HuH-7.5 (cell line): ENCODE results near the gene GSG1L2.

Source experiments
- DNase-seq: peaks from one replicate; pipeline ENCODE4 v3.0.0; 2011; ENCODE audit warnings: low spot score

The GSG1L2 gene

DNA sequence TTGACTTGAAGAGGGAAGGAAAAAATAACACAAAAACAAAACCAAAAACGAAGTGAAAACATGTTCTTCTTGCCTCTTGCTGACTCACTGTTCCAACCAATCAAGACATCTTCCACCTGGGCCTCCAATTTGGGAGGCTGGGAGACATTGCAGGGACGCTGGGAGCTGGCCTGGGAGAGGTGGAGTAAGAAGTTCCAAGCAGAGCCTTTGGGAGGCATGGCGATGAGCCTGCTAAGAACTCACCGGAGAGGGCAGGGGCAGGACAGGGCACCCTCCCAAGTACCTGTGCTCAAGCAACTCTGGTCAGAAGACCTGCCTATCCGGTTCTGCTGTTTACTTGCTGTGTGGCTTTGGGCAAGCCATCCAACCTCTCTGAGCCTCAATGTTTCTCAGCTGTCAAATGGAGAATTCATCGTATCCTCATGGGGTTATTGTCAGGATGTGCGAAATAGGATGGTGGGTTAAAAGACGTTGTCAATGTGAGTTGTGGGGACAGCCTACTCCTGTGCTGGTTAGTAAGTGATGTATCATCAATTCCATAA, 3.0 kb upstream of the GSG1L2 start:
- DNase-seq: no peak

DNA sequence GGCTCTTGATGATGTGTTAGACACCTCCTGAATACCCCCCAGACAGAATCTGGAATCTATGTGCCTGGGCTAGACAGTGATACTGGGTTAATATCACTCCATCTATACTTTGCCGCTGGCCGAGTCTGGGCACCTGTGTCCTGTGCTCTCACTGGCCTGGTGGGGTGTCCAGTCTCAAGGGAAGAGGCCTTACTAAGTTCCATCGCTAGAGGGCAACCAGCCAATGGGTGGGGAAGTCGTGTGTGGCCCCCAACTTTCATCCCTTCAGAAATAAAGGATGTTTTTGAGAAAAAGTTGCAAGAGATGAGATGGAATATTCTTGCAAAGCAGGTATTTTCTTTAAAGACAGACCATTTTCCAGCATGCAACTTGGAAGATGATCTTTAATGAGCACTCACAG, 2.2 kb upstream of the GSG1L2 start:
- no peak for DNase-seq

DNA sequence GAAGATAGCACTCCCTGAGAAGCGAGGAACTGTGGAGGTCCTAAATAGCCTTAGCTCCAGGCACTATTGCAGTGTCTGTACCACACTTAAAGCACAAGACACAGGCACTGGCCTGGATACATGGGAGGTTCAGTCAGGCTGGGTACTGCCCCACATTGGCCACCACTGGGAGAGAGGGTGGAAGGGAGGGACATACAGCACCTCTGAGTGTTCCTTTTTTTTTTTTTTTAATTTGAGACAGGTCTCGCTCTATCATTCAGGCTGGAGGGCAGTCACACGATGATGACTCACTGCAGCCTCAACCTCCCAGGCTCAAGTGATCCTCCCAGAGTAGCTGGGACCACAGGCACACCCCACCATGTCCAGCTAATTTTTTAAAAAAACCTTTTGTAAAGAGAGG, 1.4 kb downstream of the GSG1L2 start:
- no peak for DNase-seq

DNA sequence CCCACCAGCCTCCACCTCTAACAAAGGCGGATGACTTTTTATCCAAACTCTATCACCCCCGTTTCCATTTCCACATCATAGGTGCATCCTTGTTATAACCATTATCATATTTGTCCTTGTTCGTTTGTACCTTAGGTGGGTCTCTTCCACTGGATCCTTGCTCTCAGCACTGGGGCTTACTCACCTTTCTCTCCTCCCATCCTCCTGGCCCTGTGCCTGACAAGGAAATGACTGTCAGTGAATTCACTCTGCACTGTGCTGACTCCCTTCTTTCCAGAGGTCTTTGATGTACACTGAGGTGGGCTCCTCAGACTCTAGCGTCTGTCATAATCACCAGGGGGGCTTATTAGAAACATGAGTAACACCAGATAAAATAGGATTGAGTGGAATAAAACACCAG, 3.1 kb downstream of the GSG1L2 start:
- no peak for DNase-seq

DNA sequence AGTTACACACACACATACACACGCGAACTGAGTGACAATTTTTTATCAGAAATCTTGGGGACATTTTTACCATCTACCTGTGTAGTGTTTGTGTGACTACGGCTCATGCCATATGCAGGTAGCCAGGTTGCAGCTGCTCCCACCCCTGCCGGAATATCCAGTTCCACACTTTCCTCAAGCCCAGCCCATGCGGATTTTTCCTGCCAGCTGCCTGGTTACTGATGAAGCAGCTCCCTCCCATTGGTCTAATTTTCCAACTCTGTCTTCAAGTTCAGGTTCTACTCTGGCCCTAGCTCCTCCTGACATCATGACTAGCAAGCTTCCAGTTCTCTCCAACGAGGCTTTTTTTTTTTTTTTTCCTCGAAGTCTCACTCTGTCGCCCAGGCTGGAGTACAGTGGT, 4.8 kb downstream of the GSG1L2 start:
- DNase-seq: peak; percentile 22

DNA sequence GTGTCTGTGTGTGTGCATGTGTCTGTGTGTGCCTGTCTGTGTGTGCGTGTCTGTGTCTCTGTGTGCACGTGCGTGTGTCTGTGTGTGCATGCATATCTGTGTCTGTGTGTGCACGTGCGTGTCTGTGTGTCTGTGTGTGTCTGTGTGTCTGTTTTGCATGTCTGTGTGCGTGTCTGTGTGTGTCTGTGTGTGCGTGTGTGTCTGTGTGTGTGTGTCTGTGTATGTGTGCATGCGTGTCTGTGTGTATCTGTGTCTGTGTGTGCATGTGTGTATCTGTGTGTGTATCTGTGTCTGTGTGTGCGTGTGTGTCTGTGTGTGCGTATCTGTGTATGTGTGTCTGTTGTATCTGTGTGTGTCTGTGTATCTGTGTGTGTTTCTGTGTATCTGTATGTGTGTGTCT, 5.4 kb downstream of the GSG1L2 start:
- DNase-seq: no peak

DNA sequence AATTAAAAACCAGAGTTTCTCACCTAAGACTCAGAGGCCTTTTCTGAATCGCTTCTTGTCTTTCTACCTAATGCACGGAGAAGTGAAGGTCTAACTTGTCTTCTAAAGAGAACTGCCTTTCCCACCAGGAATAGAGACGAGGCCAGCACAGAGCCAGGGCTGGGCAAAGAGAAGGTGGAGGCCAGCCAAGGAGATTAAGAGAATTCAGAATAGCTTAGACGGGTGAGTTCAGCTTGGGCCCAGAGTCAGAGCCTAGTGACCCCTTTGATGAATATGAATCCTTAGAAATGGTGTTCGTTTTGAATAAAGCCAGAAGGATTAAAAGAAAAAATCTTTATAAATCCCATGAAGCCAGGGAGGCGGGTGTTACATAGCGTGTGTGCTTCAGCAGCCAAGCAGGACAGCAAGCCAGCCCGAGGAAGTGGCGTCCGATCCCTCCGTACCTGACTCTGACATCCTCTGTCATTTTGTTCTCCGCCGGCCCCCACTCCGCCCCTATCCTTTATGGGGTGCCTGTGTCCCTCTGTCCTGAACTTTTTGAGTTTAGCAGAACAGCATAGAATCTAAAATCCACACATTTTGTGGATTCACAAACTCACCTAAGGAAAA, 7.4 kb downstream of the GSG1L2 start:
- DNase-seq: no peak

DNA sequence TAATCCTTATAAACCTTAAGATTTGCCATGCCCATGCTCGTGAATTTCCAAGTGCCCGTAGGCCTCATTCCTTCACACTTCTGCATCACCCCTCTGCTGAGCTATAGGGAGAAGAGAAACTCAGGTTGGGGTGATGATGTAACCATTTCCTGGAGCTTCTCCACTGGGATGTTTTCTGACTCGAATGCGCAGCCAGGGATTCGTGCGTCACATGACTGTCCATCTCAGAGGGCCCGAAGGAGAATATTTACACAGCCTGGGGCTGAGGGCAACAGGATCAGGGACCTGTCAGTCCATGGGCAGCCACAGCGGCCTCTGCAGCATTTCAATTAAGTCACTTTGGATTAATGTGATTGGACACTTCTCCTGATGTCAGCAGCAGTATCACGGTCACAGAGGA, 8.7 kb downstream of the GSG1L2 start:
- no peak for DNase-seq

DNA sequence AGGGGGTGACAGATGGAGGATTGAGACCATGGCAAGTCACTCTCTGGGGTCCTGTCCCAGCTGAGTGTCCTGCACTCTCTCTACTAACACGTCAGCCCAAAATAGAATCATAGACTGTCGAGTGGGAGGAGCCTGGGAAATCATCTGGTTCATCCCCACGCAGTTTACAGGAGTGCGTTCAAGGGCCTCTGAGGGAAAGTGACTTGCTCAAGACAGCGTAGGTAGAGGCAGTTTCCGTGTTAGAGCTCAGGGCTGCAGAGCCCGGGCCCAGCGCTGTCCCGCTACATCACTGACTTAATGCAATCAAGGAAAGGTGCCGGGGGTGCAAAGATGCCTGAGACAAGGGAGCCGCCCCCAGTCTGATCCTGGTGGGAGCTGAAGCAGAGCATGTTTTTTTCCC, 10.3 kb downstream of the GSG1L2 start:
- no peak for DNase-seq

DNA sequence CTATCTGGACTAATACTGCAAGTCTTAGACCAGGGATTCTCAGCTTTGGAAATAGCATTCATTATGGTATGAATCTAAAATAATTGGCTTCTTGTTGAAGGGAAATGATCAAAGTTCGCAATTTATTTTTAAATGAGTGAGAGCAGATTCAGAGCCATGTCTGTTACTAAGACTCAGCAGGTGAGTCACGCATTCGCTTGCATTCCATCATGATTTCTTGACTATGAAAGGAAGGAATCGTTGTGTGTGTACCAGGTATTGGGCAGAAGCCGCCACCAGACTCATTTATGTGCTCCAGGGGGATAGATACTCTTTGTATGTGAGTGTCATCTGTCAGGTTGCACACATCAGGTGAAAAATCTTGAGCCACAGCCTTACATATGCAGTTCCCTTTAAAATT, 10.8 kb downstream of the GSG1L2 start:
- DNase-seq: no peak

DNA sequence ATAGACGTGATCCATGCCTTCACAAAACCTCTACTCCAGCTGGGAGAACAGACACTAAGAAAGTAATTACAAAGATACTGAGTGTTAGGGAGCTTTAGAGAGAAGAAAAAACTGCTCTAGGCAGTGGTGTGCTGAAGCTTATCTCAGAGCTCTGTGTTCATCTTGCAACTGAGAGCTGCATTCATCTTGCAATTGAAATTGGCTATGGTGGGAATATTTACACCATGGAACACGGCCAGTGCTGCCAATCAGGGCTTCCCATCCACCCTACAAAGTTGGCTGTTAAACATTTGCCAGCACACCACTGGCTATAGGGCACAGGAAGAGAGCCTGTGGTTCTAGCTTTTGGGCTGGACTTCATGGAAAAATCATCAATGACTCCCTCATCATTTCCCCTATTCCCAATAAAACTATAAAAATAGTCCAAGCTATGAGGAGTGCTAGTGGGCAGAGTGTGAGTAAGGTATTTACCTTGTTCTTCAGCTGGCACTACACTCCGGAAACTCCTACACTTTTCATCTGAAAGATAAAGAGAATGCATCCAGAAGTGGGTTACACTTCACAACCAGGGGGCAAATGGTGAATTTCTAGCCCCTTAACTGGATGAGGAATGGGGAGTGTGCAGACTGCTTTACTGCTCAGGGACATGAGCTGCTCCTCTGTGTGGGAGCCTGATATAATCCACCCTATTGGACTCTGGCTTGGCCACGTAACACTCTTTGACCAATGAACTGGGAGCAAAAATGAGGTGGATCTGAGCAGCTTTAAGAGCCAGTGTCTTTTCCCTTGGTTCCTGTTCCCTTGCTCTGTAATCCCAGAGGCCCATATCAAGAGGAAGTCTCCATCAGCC, 11.6 kb downstream of the GSG1L2 start:
- no peak for DNase-seq

DNA sequence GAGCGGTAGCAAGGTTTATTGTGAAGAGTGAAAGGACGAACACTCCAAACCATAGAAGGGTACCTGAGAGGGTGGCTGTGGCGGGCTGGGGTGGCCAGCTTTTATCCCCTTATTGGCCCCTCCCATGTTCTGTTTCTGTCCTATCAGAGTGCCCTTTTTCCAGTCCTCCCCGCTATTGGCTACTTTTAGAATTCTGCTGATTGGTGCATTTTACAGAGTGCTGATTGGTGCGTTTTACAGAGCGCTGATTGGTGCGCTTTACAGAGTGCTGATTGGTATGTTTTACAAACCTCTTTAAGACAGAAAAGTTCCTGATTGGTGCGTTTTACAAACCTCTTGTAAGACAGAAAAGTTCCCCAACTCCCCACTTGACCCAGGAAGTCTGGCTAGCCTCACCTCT, 12.5 kb downstream of the GSG1L2 start:
- DNase-seq: no peak

DNA sequence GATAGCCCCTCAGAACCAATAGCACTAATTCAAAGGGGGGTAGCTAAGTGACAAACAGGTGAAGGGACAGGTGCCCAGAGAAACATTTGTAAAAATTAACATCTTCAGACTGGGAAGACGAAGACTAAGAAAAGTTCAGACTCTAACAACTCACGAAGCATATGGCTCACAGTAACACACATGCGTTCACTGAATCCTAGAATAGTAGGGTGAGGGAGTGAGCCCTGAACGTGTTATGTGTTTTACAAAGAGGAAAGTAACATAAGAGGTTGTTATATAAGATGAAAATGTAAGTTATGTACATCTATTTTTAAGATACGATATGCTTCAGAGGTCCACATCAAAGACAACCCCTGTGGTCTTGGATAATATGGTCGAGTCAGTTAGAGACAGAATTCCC, 15.2 kb downstream of the GSG1L2 start:
- DNase-seq: no peak

DNA sequence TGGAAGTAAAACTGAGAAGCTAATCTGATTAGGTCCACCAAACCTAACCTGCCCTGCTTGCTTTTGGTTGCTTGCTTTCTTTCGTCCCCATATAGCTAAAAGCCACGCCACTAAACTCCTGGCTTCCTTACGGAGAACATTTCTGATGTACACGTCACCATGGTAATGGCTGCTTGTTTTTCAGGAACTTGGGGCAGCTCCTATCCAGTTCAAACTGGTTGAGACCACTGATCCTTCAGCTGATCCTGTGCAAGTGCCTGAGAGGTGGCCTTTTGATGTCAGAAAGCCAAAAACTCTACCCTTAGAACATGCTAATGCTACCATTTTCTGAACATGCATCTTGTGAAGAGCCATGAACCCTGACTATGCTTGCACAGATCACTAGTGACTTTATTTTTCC, 16.1 kb downstream of the GSG1L2 start:
- DNase-seq: no peak

DNA sequence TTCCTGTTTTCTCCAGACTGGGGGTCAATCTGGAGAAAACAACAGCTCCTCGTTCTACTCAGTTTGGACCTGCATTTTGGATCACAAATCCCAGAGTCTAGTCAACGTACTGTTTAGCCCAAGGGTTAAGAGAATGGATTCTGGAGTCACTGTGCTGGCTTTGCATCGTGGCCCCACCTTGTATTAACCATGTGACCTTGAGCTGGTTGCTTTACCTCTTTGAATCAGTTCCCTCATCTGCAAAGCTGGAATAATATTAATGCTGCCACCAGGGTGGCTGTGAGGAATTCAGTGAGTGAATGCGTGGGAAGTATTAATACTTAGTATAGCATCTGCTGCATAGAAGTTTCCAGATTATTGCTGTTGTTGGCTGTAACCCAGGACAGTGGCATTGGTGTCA, 19.2 kb downstream of the GSG1L2 start:
- no peak for DNase-seq

DNA sequence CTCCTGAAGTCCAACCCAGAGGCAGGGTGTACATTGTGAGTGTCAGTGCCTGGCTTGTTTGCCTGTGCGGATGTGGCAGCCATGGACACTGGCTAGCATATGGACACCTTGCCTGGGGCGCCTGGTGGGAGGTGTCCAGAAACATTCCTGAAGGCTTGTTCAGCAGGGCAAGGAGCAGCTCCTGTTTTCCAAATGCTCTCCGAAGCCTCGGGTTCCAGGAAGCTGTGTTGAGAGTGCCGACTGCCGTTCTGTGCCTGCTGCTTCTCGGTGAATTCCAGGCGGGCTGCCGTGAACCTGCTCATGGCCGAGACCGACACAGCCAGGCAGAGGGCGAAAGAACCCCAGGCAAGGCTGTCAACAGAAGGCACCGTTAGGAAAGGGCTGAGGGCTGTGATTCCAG, 19.6 kb downstream of the GSG1L2 start:
- no peak for DNase-seq

DNA sequence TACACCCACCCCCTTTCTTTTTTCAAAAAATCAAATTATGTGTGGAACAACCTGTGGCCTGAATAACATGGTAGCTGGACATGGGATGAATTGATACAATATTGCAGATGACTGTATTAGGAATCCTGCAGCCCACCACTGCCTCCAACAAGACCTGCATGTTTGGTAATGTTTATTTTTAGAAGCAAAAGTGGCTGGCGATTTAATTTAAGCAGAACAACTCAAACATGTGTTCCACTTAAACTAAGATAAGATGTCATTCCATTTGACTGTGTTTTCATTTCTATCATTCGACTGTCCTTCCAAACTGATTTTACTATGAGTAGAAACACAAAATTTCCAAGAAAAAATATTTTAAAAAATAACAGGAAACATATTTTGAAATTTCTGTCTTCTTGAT, 20.4 kb downstream of the GSG1L2 start:
- no peak for DNase-seq

DNA sequence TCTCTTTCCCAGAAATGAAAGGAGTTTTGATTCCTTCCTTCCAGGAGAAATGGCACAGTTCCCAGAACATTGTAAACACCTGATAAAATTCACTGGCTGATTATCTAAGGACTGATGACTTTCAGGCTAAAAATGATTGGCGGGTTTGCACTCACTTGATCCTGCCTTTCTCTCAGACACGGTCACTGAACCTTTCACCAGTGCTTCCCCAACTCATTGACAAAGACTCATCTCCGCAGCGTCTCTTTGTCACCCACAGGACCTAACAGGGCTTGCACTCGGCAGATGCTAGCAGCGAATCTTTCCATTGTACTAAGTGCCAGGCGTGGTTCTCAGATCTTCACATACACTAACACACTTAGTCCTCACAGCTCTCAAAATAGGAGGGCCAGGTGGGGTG, 23.2 kb downstream of the GSG1L2 start:
- DNase-seq: no peak

DNA sequence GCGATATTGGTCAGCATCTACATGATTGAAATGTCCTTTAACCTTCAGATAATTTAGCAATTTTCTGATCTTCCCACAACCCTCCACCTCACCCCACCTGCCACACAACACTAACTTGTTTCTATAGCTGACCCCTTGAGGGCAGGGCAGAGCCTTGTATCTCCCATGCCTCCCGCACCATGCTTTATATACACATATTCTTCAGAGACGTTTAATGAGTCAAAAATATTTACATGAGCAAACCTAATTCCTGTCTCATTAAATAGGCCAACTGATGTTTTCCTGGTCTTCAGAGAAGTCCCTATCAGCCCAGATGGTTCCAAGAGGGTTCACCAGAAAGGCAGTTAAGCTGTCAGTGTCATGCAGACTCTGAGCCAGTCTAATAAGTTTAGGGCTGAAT, 23.9 kb downstream of the GSG1L2 start:
- no peak for DNase-seq

DNA sequence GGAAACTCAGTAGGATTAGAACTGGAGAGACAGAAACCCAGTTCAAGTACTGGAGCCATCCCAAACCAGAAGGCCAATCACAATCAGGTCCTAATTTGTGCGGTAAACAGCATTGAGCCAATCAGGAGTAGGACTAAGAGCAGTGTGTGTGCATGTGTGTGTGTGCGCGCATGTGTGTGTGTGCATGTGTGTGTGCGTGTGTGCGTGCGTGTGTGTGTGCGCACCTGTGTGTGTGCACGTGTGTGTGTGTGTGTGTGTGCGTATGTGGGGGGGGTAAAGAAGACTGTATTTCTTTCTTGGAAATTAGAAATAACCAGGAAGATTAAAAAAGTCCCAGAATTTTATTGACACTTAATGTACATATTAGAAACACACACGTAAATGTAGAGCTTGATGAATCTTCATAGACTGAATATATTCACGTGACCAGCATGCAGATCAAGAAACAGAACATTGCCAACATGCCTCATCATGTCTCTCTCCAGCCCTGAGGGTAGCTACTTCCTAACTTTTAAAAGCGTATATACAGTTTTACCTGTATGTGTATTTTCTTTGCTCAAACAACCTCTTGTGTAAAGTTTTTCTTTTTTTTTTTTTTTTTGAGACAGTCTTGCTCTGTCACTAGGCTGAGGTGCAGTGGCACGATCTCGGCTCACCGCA, 29.6 kb downstream of the GSG1L2 start:
- no peak for DNase-seq

DNA sequence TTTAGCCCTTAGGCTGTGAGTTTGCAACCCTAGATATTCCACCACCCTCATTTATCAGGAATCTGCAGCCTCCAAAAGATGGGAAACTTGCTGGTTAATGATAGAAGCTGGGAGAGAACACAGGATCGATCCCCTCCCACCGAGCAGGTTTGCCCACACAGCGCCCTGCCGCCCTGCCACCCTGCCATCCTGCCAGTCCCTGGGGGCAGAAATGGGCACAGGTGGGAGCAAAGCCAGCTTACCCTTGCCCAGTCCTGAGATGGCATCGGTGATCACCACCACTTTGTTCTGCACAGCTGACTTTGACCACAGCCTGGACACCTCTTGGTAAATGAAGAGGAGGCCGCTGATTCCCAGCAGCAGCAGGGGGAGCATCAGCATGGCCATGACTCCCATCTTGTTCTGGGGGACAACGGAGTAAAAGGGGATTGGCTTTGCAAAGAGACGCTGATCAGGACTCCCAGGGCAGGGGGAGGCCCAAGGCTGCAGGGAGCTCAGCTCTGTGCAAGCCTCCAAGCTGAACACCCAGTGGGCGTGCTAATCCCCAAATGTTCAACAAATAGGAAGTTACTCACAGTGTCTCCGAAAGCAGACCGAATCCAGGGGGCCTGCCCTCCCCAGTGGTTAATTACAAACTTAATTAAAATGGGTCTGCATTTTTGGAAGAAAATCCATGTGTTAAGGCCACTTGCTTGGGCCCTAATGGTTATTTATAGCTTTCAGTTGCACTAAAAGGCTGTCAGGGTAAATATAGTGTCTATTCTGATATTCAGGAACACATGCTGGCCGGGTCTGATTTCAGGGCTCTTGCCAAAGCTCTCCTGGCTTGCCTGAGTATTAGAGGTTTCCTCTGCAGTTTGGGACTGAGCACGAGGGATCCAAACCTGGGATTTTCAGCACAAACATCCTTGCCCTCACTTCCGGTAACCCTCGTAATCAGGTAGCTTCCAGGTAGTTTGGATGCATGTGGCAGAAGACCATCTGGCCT, 30.7 kb downstream of the GSG1L2 start, which contains the start of gene DHRS7C:
DHRS7C (minus strand) TSS at position 704 of the 988 bp plus-strand sequence; CDS start at position 396, 308 bp downstream.
- no peak for DNase-seq

DNA sequence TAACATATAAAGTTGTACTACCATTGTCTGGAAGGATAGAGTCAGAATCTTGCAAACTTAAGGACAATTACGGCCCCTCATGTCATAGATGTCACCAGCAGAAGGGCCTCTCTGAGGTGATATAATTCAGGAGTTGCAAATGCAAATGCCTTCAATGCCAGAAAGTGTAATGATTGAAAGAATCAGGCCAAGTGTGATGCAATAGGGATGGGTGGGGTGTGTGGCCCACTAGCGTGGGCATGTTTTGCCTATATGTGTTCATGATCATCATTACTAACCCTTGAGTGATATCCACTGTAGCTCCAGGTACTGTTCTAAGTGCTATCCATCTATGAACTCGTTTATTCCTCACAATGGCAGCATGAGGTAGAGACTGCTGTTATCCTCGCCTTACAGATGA, 31.6 kb downstream of the GSG1L2 start:
- no peak for DNase-seq
